ENCODE measurements around the gene KIF12. TPM values are rescaled to one million over a fixed set of nuclear protein-coding genes. Genes with fewer than 3 reads are reported as not detected.

The KIF12 gene
- total and polyA plus RNA-seq, 2 of the 13 experiments (the other 11 are each of a cell fraction or from before 2014, with no cell fraction given) = 1.8 to 12.5 TPM

- TF ChIP-seq ZNF503 (CRISPR knock-in tag; IDR thresholded peaks at IDR 0.05) = peak; percentile 89
- TF ChIP-seq PRPF4 (IDR thresholded peaks at IDR 0.05; ENCODE audit: low read depth, low read length, poor library complexity, severe bottlenecking) = no peak
- TF ChIP-seq TCF12 (IDR thresholded peaks at IDR 0.05) = no peak
- peak; percentile 95 for TF ChIP-seq TCF12 (CRISPR knock-in tag; IDR thresholded peaks at IDR 0.05)
- no peak for TF ChIP-seq ARID2 (CRISPR knock-in tag; IDR thresholded peaks at IDR 0.05; ENCODE audit: borderline replicate concordance)
- TF ChIP-seq NAIF1 (CRISPR knock-in tag; IDR thresholded peaks at IDR 0.05; ENCODE audit: borderline replicate concordance) = 0 out of 2 replicates have a peak, but pooled peaks have one; percentile 49
- no peak for TF ChIP-seq MAFG (CRISPR knock-in tag; IDR thresholded peaks at IDR 0.05)
- TF ChIP-seq KDM6A (CRISPR knock-in tag; IDR thresholded peaks at IDR 0.05; ENCODE audit: low read depth) = peak; percentile 99
- TF ChIP-seq HBP1 (CRISPR knock-in tag; IDR thresholded peaks at IDR 0.05; ENCODE audit: low read depth) = peak; percentile 68; the same call in 1 of the 2 replicates
- peak; percentile 8 for TF ChIP-seq HNRNPH1 (optimal IDR thresholded peaks at IDR 0.05; ENCODE audit: low read depth, low read length)
- 0 out of 2 replicates have a peak, but pooled peaks have one; percentile 46 for TF ChIP-seq ZNF446 (CRISPR knock-in tag; IDR thresholded peaks at IDR 0.05)
- TF ChIP-seq ZNF33B (CRISPR knock-in tag; IDR thresholded peaks at IDR 0.05) = no peak
- TF ChIP-seq SP140L (CRISPR knock-in tag; IDR thresholded peaks at IDR 0.05; ENCODE audit: borderline replicate concordance) = no peak; the same call in 1 of the 2 replicates
- TF ChIP-seq ZSCAN29 (CRISPR knock-in tag; conservative IDR thresholded peaks at IDR 0.05) = peak; percentile 23; the same call in 1 of the 2 replicates
- TF ChIP-seq, protein P1, sequence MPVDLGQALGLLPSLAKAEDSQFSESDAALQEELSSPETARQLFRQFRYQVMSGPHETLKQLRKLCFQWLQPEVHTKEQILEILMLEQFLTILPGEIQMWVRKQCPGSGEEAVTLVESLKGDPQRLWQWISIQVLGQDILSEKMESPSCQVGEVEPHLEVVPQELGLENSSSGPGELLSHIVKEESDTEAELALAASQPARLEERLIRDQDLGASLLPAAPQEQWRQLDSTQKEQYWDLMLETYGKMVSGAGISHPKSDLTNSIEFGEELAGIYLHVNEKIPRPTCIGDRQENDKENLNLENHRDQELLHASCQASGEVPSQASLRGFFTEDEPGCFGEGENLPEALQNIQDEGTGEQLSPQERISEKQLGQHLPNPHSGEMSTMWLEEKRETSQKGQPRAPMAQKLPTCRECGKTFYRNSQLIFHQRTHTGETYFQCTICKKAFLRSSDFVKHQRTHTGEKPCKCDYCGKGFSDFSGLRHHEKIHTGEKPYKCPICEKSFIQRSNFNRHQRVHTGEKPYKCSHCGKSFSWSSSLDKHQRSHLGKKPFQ (CRISPR knock-in tag; IDR thresholded peaks at IDR 0.05; ENCODE audit: insufficient replicate concordance) = peak; percentile 43
- TF ChIP-seq PITX1 (CRISPR knock-in tag; IDR thresholded peaks at IDR 0.05) = peak; percentile 93
- TF ChIP-seq ZNF598 (CRISPR knock-in tag; IDR thresholded peaks at IDR 0.05; ENCODE audit: borderline replicate concordance) = no peak
- TF ChIP-seq, protein P2, sequence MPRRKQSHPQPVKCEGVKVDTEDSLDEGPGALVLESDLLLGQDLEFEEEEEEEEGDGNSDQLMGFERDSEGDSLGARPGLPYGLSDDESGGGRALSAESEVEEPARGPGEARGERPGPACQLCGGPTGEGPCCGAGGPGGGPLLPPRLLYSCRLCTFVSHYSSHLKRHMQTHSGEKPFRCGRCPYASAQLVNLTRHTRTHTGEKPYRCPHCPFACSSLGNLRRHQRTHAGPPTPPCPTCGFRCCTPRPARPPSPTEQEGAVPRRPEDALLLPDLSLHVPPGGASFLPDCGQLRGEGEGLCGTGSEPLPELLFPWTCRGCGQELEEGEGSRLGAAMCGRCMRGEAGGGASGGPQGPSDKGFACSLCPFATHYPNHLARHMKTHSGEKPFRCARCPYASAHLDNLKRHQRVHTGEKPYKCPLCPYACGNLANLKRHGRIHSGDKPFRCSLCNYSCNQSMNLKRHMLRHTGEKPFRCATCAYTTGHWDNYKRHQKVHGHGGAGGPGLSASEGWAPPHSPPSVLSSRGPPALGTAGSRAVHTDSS (CRISPR knock-in tag; conservative IDR thresholded peaks at IDR 0.05) = no peak
- peak; percentile 79 for TF ChIP-seq NR2F6 (IDR thresholded peaks at IDR 0.05)
- TF ChIP-seq NR2F6 (CRISPR knock-in tag; IDR thresholded peaks at IDR 0.05) = peak; percentile 74
- TF ChIP-seq, protein P3, sequence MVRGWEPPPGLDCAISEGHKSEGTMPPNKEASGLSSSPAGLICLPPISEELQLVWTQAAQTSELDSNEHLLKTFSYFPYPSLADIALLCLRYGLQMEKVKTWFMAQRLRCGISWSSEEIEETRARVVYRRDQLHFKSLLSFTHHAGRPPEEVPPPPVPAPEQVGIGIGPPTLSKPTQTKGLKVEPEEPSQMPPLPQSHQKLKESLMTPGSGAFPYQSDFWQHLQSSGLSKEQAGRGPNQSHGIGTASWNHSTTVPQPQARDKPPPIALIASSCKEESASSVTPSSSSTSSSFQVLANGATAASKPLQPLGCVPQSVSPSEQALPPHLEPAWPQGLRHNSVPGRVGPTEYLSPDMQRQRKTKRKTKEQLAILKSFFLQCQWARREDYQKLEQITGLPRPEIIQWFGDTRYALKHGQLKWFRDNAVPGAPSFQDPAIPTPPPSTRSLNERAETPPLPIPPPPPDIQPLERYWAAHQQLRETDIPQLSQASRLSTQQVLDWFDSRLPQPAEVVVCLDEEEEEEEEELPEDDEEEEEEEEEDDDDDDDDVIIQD (CRISPR knock-in tag; IDR thresholded peaks at IDR 0.05; ENCODE audit: low read depth) = no peak
- TF ChIP-seq SMAD3 (CRISPR knock-in tag; IDR thresholded peaks at IDR 0.05) = peak; percentile 79; the same call in 1 of the 2 replicates
- peak; percentile 61; the same call in 1 of the 2 replicates for TF ChIP-seq KMT2B (CRISPR knock-in tag; IDR thresholded peaks at IDR 0.05)
Measured at GRCh38 chr9:114080773-114081440, 18.2 kb downstream of the KIF12 start (continued).
